Measurements from ENCODE around the gene VWA2.
"Not testable (repeated sequence)": the region's sequence is repeated elsewhere in the genome, so short reads cannot be mapped to it uniquely, and the experiment has no call there.

VWA2 gene

GRCh38 chr10:114332301-114333192 lies 93.5 kb downstream of the VWA2 start (continued):
- no peak for TF ChIP-seq ZNF513 (tag by site-specific recombination; IDR thresholded peaks at IDR 0.05)
- TF ChIP-seq KLF17 (tag by site-specific recombination; IDR thresholded peaks at IDR 0.05), result no peak
- TF ChIP-seq KLF8 (tag by site-specific recombination; IDR thresholded peaks at IDR 0.05), result no peak
- TF ChIP-seq ZSCAN23 (tag by site-specific recombination; IDR thresholded peaks at IDR 0.05), result no peak
- no peak for TF ChIP-seq KLF16 (tag by site-specific recombination; IDR thresholded peaks at IDR 0.05)
- TF ChIP-seq ZNF843 (tag by site-specific recombination; IDR thresholded peaks at IDR 0.05), result no peak
- TF ChIP-seq ZNF266 (tag by site-specific recombination; IDR thresholded peaks at IDR 0.05; ENCODE audit: low read depth), result no peak

- H3K27ac ChIP-seq (ENCODE audit: extremely low read depth, low read depth, low read length); H3K9me3 ChIP-seq (ENCODE audit: control insufficient read depth, insufficient read depth, low read depth, low read length); H3K4me3 ChIP-seq (ENCODE audit: low read depth, low read length); H3K36me3 ChIP-seq (ENCODE audit: control insufficient read depth in 2 of 2, insufficient read depth in 1 of 2, low read length in 2 of 2); H3K4me1 ChIP-seq (ENCODE audit: control insufficient read depth, insufficient read depth, low read length); POLR2A ChIA-PET: not testable (repeated sequence)
- CTCF ChIA-PET, result interaction anchor here (0.7 kb wide), 2 partner anchors 30 to 905 kb away, joined by 4 read pairs; no protein-coding TSS in a partner anchor
Observed at GRCh38 chr10:114333441-114333840, 94.4 kb downstream of the VWA2 start.

- Histone ChIP-seq H3K4me3 (ENCODE audit: low read depth, low read length) (no peak overlapping the region), H3K4me1 (ENCODE audit: control insufficient read depth, insufficient read depth, low read length) (0 out of 2 replicates have a peak, but pooled peaks cover 2% of the 10 kb centered on the region), H3K27ac (ENCODE audit: extremely low read depth, low read depth, low read length) (no peak overlapping the region), H3K9me3 (ENCODE audit: control insufficient read depth, insufficient read depth, low read depth, low read length) (no peaks in the 10 kb centered on the region), H3K36me3 (ENCODE audit: control insufficient read depth in 2 of 2, insufficient read depth in 1 of 2, low read length in 2 of 2) (no peaks in the 10 kb centered on the region)
- TF ChIP-seq ZNF555 (tag by site-specific recombination; conservative IDR thresholded peaks at IDR 0.05) (no peak), KLF17 (tag by site-specific recombination; IDR thresholded peaks at IDR 0.05) (no peak), ZNF138 (tag by site-specific recombination; IDR thresholded peaks at IDR 0.05; ENCODE audit: borderline replicate concordance) (no peak), SCRT1 (tag by site-specific recombination; IDR thresholded peaks at IDR 0.05; ENCODE audit: borderline replicate concordance) (no peak), ZNF560 (tag by site-specific recombination; IDR thresholded peaks at IDR 0.05; ENCODE audit: borderline replicate concordance) (no peak), ZNF132 (tag by site-specific recombination; IDR thresholded peaks at IDR 0.05; ENCODE audit: borderline replicate concordance) (no peak)
- ChIA-PET POLR2A (no interaction called here), CTCF (no interaction called here)
Observed at GRCh38 chr10:114334301-114334700, 95.2 kb downstream of the VWA2 start.

GRCh38 chr10:114335614-114336013 lies 96.6 kb downstream of the VWA2 start:
- Histone ChIP-seq H3K9me3 (ENCODE audit: control insufficient read depth, insufficient read depth, low read depth, low read length) (no peaks in the 10 kb centered on the region), H3K27ac (ENCODE audit: extremely low read depth, low read depth, low read length) (no peak overlapping the region), H3K4me3 (ENCODE audit: low read depth, low read length) (no peak overlapping the region), H3K36me3 (ENCODE audit: control insufficient read depth in 2 of 2, insufficient read depth in 1 of 2, low read length in 2 of 2) (no peaks in the 10 kb centered on the region), H3K4me1 (ENCODE audit: control insufficient read depth, insufficient read depth, low read length) (0 out of 2 replicates have a peak, but pooled peaks cover 2% of the 10 kb centered on the region)
- ChIA-PET POLR2A (no interaction called here), CTCF (interaction anchor here (0.7 to 1.1 kb wide), 4 partner anchors 104 to 374 kb away, joined by 4 to 6 read pairs (median 6); no protein-coding TSS in a partner anchor)
- TF ChIP-seq SP7 (tag by site-specific recombination; IDR thresholded peaks at IDR 0.05) (peak; percentile 78), IKZF3 (tag by site-specific recombination; IDR thresholded peaks at IDR 0.05) (no peak), ZBTB44 (tag by site-specific recombination; IDR thresholded peaks at IDR 0.05) (0 out of 2 replicates have a peak, but pooled peaks have one; percentile 7), ZNF513 (tag by site-specific recombination; IDR thresholded peaks at IDR 0.05) (no peak)
